HUES64 (cell line): ENCODE results near the gene SUSD2. TPM values are rescaled to one million over a fixed set of nuclear protein-coding genes. Genes with fewer than 3 reads are reported as not detected.
"Not testable (repeated sequence)": the region's sequence is repeated elsewhere in the genome, so short reads cannot be mapped to it uniquely, and the experiment has no call there.

Experiments
- H3K27ac ChIP-seq: 2 replicates; pipeline ENCODE4 v1.7.0; 2013; ENCODE audit warnings: low read depth, low read length, inconsistent platforms
- H3K27me3 ChIP-seq: 2 replicates; pipeline ENCODE4 v1.6.1; 2013; ENCODE audit warnings: mild to moderate bottlenecking, low read length; ENCODE audit not compliant: insufficient read depth
- H3K36me3 ChIP-seq: 2 replicates; pipeline ENCODE4 v1.6.1; 2013; ENCODE audit warnings: mild to moderate bottlenecking, low read length; ENCODE audit not compliant: insufficient read depth
- H3K4me1 ChIP-seq: 2 replicates; pipeline ENCODE4 v1.6.1; 2013; ENCODE audit warnings: mild to moderate bottlenecking, low read length, moderate library complexity; ENCODE audit not compliant: insufficient read depth
- H3K4me3 ChIP-seq: 2 replicates; pipeline ENCODE4 v1.5.1; 2013; ENCODE audit warnings: mild to moderate bottlenecking, low read length, moderate library complexity
- H3K9ac ChIP-seq: 2 replicates; pipeline ENCODE4 v1.6.1; 2013; ENCODE audit warnings: mild to moderate bottlenecking, low read depth, low read length
- H3K9me3 ChIP-seq: 2 replicates; pipeline ENCODE4 v1.6.1; 2013; ENCODE audit warnings: low read depth, low read length; ENCODE audit not compliant: insufficient read depth
- WGBS: fragments of 150-250, 120-280 bp; methylation state at CpG from one replicate; pipeline ENCODE4 v1.1.7; 2013; ENCODE audit warnings: missing lambda C conversion rate; 5-methylcytosine and 5-hydroxymethylcytosine counted together
- polyA plus RNA-seq, 2 experiments: library from polyadenylated mRNA; stranded (reverse); fragments of 50-300 nt; gene quantifications; one replicate each; pipeline ENCODE4 v1.2.3, GENCODE V29; 2013

The SUSD2 gene, protein sequence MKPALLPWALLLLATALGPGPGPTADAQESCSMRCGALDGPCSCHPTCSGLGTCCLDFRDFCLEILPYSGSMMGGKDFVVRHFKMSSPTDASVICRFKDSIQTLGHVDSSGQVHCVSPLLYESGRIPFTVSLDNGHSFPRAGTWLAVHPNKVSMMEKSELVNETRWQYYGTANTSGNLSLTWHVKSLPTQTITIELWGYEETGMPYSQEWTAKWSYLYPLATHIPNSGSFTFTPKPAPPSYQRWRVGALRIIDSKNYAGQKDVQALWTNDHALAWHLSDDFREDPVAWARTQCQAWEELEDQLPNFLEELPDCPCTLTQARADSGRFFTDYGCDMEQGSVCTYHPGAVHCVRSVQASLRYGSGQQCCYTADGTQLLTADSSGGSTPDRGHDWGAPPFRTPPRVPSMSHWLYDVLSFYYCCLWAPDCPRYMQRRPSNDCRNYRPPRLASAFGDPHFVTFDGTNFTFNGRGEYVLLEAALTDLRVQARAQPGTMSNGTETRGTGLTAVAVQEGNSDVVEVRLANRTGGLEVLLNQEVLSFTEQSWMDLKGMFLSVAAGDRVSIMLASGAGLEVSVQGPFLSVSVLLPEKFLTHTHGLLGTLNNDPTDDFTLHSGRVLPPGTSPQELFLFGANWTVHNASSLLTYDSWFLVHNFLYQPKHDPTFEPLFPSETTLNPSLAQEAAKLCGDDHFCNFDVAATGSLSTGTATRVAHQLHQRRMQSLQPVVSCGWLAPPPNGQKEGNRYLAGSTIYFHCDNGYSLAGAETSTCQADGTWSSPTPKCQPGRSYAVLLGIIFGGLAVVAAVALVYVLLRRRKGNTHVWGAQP
- 1.3 TPM for polyA plus RNA-seq (2013, experiment 1 of 2)
- polyA plus RNA-seq (2013, experiment 2 of 2): 1.2 TPM

DNA sequence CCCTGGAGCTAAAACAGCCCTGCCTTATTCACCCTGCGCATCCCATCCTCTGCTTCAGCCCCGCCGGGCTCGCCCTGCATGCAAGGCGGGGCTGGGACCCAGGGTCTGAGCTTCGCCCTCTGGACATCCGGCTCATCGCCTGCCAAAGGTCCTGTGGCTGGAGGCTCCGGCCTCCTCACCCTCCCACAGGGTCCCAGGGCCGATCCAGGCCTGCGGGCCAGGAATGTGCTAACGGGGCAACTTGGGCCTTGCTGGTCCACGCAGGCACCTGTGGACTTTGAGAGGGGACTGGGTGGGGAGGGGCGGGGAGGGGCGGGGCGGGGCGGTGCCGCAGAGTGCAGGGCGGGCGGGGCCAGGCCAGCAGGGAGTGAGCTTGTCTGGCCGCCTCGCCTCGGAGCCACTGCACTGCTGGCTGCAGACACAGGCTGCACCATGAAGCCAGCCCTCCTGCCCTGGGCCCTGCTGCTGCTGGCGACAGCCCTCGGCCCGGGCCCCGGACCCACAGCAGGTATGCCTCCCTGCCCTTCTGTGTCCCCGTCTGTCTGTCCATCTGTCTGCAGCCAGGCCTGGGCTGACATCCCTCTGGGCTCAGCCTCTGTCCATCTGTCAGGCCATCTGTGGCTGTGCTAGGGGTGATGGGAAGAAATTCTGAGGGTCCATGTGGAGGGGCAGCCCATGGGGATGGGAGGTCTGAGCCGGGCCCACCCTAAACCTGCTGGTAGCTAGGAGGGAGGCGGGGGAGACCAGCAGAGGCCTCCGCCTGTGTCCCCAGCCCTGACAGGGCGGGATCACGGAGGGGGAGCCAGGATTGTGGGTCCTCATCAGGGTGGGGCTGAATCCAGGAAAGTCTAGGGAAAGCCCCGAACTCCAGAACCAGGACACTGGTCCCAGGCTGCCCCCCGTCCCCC, at the start of gene SUSD2:
TSS of gene SUSD2 (plus strand) at position 400 of the 908 bp plus-strand sequence. CDS start at position 433, 33 bp downstream.
- Histone ChIP-seq H3K9ac (no peak within 1 kb of the TSS), H3K27ac (no peak within 1 kb of the TSS), H3K4me1 (0 out of 2 replicates have a peak, but pooled peaks cover 4% of the 10 kb centered on the region), H3K4me3 (no peak within 1 kb of the TSS), H3K36me3 (peaks cover 3% of the 10 kb centered on the region; the same call in 1 of the 2 replicates), H3K27me3 (no peaks in the 10 kb centered on the region), H3K9me3 (no peaks in the 10 kb centered on the region)
- WGBS: 38% methylated on average over 33 of the region's 35 CpGs

DNA sequence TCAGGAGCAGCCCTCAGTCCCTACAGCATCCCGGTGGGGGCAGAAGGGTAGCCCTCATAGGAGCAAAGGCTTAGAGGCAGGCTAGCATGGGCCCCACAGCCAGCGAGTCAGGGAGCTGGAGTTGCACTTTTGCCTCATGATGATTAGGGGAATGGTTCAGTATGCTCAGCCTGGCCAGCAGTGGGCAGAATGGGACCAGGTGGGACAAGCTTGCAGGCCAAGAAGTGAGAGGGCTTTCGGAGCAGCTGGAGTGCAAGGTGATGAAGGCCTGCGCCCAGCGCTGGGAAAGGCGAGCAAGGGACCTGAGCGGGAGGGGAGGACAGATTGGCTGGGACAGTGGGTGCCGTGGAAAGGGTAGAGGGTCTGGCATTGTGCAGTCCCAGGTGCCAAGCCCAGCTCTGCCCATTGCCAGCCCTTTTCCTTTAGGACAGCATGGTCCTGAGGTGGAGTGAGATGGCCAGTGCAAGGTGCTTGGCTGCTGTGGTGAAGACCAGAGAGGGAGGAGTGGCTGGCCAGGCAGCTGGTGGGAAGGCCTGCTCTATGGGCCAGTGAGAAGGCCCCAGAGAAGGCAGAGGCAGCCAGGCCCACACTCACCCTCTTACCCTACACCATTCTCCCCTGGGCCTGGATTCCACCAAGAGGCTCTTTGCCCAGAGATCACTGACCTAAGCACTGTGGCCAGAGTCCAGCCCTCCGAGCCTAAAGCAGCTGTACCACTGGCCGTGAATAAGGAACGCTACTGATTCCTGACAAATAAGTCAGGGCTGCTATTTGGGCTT, 47.9 kb upstream of the SUSD2 start:
- Histone ChIP-seq H3K4me3 (no peak overlapping the region), H3K27ac (no peak overlapping the region), H3K9ac (no peak overlapping the region), H3K4me1 (no peaks in the 10 kb centered on the region), H3K9me3 (no peaks in the 10 kb centered on the region), H3K27me3 (no peaks in the 10 kb centered on the region), H3K36me3 (peaks cover 29% of the 10 kb centered on the region)
- 91% methylated on average over 11 of the region's 11 CpGs for WGBS

DNA sequence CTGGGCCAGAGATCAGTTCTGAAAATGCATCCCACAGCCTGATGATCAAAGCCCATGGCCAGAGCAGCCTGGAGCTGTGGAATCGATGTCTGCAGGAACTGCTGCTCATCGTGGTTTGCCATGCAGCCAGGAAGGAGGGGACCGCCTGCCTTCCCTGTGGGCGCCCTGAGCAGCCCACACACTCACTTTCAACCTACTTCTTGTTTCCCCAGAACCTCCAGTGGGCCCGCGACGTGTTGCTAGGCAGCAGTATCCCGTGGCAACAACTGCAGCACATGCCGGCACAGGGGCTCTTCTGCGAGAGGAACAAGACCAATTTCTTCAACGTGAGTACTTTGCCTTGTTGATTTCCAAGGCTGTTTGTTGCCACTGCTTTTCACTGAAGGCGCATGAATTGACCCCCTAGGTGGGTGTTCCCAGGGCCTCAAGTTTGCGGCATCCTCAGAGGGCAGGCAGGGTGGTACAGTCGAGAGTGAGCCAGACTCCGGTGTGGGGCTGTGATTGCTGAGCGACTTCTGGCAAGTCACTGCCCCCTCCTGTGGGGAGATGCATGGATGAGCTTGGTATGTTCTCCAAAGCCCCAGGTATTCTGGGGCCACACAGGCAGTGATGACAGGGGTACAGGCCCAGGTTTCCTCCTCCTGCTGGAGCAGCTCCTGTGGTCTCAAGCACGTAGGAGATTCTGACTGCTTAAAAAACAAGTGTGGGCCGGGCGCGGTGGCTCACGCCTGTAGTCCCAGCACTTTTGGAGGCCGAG, 47.0 kb upstream of the SUSD2 start:
- Histone ChIP-seq H3K4me1 (no peaks in the 10 kb centered on the region), H3K9me3 (no peaks in the 10 kb centered on the region), H3K36me3 (peaks cover 29% of the 10 kb centered on the region), H3K9ac (no peak overlapping the region), H3K27me3 (no peaks in the 10 kb centered on the region), H3K27ac (no peak overlapping the region), H3K4me3 (no peak overlapping the region)
- WGBS: 93% methylated on average over 22 of the region's 22 CpGs

- H3K4me1 ChIP-seq, H3K4me3 ChIP-seq, H3K27ac ChIP-seq, H3K9me3 ChIP-seq, H3K27me3 ChIP-seq, H3K9ac ChIP-seq: not testable (repeated sequence)
- WGBS: 90% methylated on average over 6 of the region's 6 CpGs
- H3K36me3 ChIP-seq: peaks cover 33% of the 10 kb centered on the region
Observed at GRCh38 chr22:24136533-24136932, 44.8 kb upstream of the SUSD2 start.

GRCh38 chr22:24137595-24137994, 43.7 kb upstream of the SUSD2 start:
- H3K27ac ChIP-seq: no peak overlapping the region
- H3K9me3 ChIP-seq: no peaks in the 10 kb centered on the region
- no peak overlapping the region for H3K9ac ChIP-seq
- H3K4me1 ChIP-seq: no peaks in the 10 kb centered on the region
- H3K4me3 ChIP-seq: no peak overlapping the region
- peaks cover 33% of the 10 kb centered on the region for H3K36me3 ChIP-seq
- no peaks in the 10 kb centered on the region for H3K27me3 ChIP-seq
- WGBS: 86% methylated on average over 2 of the region's 2 CpGs

- H3K27me3 ChIP-seq: no peaks in the 10 kb centered on the region
- WGBS: 98% methylated on average over 7 of the region's 7 CpGs
- no peak overlapping the region for H3K27ac ChIP-seq
- peaks cover 31% of the 10 kb centered on the region for H3K36me3 ChIP-seq
- H3K4me1 ChIP-seq: no peaks in the 10 kb centered on the region
- H3K9me3 ChIP-seq: no peaks in the 10 kb centered on the region
- H3K9ac ChIP-seq: no peak overlapping the region
- H3K4me3 ChIP-seq: no peak overlapping the region
Observed at GRCh38 chr22:24138649-24139420, 42.5 kb upstream of the SUSD2 start.

- peaks cover 25% of the 10 kb centered on the region for H3K36me3 ChIP-seq
- no peak overlapping the region for H3K27ac ChIP-seq
- 93% methylated on average over 3 of the region's 3 CpGs for WGBS
- no peaks in the 10 kb centered on the region for H3K27me3 ChIP-seq
- no peaks in the 10 kb centered on the region for H3K4me1 ChIP-seq
- H3K9me3 ChIP-seq: no peaks in the 10 kb centered on the region
- no peak overlapping the region for H3K9ac ChIP-seq
- no peak overlapping the region for H3K4me3 ChIP-seq
Observed at GRCh38 chr22:24140357-24140756, 40.9 kb upstream of the SUSD2 start.

DNA sequence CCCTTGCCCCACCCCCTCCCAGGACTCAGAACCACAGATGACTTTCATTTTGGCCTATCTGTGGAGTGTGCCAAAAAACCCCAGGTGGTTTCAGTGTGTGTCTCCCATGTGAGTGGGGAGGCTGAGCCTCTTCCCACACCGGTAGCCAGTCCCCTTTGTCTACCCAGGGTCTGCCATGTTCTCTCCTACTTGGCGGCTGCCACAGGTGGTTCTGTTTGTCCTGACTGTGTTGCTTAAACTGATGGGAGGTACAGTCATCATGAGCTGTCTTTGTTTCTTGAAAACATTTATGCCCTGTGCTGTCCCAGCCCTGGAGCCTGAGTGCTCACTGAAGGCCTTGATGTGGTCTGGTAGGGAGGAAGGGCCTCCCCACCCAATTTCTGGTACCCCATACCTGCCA, 39.7 kb upstream of the SUSD2 start:
- Histone ChIP-seq H3K36me3 (peaks cover 18% of the 10 kb centered on the region), H3K9me3 (no peaks in the 10 kb centered on the region), H3K27me3 (no peaks in the 10 kb centered on the region), H3K4me3 (no peak overlapping the region), H3K27ac (no peak overlapping the region), H3K4me1 (peaks cover 12% of the 10 kb centered on the region), H3K9ac (no peak overlapping the region)
- 92% methylated on average over 2 of the region's 2 CpGs for WGBS

DNA sequence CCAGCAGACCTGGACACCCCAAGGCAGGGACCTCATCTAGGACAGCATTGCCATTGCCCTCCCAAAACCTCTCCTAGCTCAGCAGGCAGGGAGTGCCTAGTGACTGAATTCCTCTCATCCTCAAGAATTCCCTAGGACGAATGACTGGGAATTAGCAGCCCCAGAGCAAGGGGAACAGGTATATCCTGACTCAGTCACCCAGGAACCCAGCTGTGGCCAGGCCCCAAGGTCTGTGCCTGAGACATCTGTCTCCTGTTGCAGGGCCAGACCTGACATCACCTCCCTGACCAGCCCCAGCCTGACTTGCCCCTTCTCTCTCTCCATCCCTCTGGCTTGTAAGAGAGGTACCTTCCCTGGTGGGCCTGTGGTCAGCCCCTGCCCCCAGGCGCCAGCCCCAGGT, 39.0 kb upstream of the SUSD2 start:
- peaks cover 16% of the 10 kb centered on the region for H3K4me1 ChIP-seq
- H3K27ac ChIP-seq: no peak overlapping the region
- no peaks in the 10 kb centered on the region for H3K9me3 ChIP-seq
- H3K9ac ChIP-seq: no peak overlapping the region
- 83% methylated on average over 2 of the region's 2 CpGs for WGBS
- no peak overlapping the region for H3K4me3 ChIP-seq
- H3K36me3 ChIP-seq: peaks cover 18% of the 10 kb centered on the region
- H3K27me3 ChIP-seq: no peaks in the 10 kb centered on the region
